D721Med (cell line): ENCODE data around the gene ACOD1.

Source experiments
- DNase-seq: peaks from one replicate; pipeline ENCODE4 v3.0.0; 2011; ENCODE audit warnings: low spot score; ENCODE audit not compliant: insufficient read length
- FAIRE-seq: peaks from 2 replicates; lab custom pipeline; 2011; peaks lifted over from hg19 to GRCh38; lab: Jason Lieb, UNC
- CTCF ChIP-seq: IDR thresholded peaks from 2 replicates; pipeline ENCODE4 v1.5.1; 2012; ENCODE audit warnings: mild to moderate bottlenecking, control low read depth; ENCODE audit not compliant: insufficient read depth; ENCODE audit errors: missing control alignments

ACOD1 gene

GRCh38 chr13:76921516-76921915 is 26.8 kb upstream of the ACOD1 start:
- FAIRE-seq (no peak), DNase-seq (no peak)
- TF ChIP-seq CTCF, result no peak

- FAIRE-seq (no peak), DNase-seq (no peak)
- no peak for TF ChIP-seq CTCF
These were observed 23.2 kb upstream of the ACOD1 start for GRCh38 chr13:76925115-76925514.

GRCh38 chr13:76927955-76928354 is 20.4 kb upstream of the ACOD1 start:
- FAIRE-seq (no peak), DNase-seq (no peak)
- no peak for TF ChIP-seq CTCF

GRCh38 chr13:76928456-76928855 is 19.9 kb upstream of the ACOD1 start:
- no peak for FAIRE-seq
- no peak for TF ChIP-seq CTCF

DNA sequence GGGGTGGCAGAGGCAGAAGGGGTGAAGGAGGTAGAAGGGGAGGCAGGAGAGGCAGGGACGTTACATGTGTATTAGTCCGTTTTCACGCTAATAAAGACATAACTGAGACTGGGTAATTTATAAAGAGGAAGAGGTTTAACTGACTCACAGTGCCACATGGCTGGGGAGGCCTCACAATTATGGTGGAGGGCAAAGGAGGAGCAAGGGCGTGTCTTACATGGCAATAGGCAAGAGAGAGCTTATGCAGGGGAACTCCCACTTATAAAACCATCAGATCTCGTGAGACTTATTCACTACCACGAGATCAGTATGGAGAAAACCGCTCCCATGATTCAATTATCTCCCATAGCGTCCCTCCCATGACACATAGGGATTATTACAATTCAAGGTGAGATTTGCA is 19.0 kb upstream of the ACOD1 start:
- no peak for FAIRE-seq
- DNase-seq, result no peak
- TF ChIP-seq CTCF, result no peak

More at GRCh38 chr13:76928456-76928855, 19.9 kb upstream of the ACOD1 start:
- no peak for DNase-seq

- TF ChIP-seq CTCF, result no peak
- FAIRE-seq (no peak), DNase-seq (no peak)
These were observed 18.4 kb upstream of the ACOD1 start for GRCh38 chr13:76929851-76930374.

DNA sequence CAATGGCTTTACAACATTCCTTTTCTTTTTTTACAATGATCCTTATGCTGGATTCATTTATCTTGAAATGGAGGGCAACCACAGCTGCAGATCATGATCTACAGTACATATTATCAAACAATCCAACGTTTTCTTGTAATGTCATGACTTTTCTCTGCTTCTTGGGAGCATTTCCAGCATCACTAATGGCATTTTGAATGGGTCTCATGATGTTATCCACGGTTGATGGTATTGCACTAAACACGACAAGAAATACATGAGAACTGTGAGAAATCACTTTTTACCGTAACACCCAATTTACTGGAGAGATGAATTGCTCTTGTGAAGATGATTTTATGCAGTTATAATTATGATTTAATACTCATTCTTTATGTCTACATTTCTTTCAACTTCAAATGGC is 16.2 kb upstream of the ACOD1 start:
- no peak for DNase-seq
- no peak for FAIRE-seq
- no peak for TF ChIP-seq CTCF
